ENCODE measurements around the gene CISH. TPM values are rescaled to one million over a fixed set of nuclear protein-coding genes. Genes with fewer than 3 reads are reported as not detected.

Gene CISH
- total RNA-seq, 2 donors from 2014 or later, result 10.0 to 41.9 TPM

- DNase-seq (no peak), ATAC-seq (no peak)
- intact Hi-C loops (cut with DNase I), result no loop called here
These were observed 48.7 kb downstream of the CISH start for GRCh38 chr3:50562861-50563260.

- intact Hi-C loops (cut with DNase I), result no loop called here
- DNase-seq (no peak), ATAC-seq (peak in 1 of 2 donors; percentile 10)
These were observed 51.9 kb downstream of the CISH start for GRCh38 chr3:50559702-50560101.

GRCh38 chr3:50557915-50558314 is 53.7 kb downstream of the CISH start:
- DNase-seq (no peak), ATAC-seq (no peak)
- intact Hi-C loops (cut with DNase I), result no loop called here

GRCh38 chr3:50557106-50557505 is 54.5 kb downstream of the CISH start:
- DNase-seq, result no peak
- ATAC-seq, result no peak
- intact Hi-C loops (cut with DNase I), result no loop called here

Other genes with a start within 250 kb of the CISH start
- gene CACNA2D2, start 108.1 kb downstream of the CISH start, total RNA-seq, result 1 to 10 TPM; 4.6 to 7.8 TPM
- gene C3orf18, start 44.0 kb downstream of the CISH start, total RNA-seq, result 10 to 100 TPM; 29.7 to 32.3 TPM
- 10 to 100 TPM; 11.8 to 19.7 TPM for gene HEMK1, start 42.3 kb downstream of the CISH start, total RNA-seq
- gene MAPKAPK3, start 5.4 kb upstream of the CISH start, total RNA-seq, result 100 to 1,000 TPM; 170 to 177 TPM
- 1 to 10 TPM; 2.8 to 3.8 TPM for gene DOCK3, start 63.2 kb upstream of the CISH start, total RNA-seq

Measured in left cardiac atrium (tissue), 4 donors.